GM12878 (cell line): ENCODE results near the gene KCTD14.

Source experiments
- CBX5 ChIP-seq: sonication (generic); IDR thresholded peaks from 2 replicates; pipeline ENCODE4 v1.6.1; 2016; ENCODE audit warnings: low read depth, moderate library complexity, mild to moderate bottlenecking, inconsistent platforms
- NFYB ChIP-seq: IDR thresholded peaks from 2 replicates; pipeline ENCODE4 v1.6.1; 2011; ENCODE audit warnings: low read depth, mild to moderate bottlenecking, low read length, improper control_type of control experiment, moderate library complexity; ENCODE audit not compliant: insufficient read depth
- RAD21 ChIP-seq: IDR thresholded peaks from 2 replicates; pipeline ENCODE4 v1.6.1; 2011; ENCODE audit warnings: mild to moderate bottlenecking, low read depth, low read length, moderate library complexity; ENCODE audit not compliant: insufficient read depth
- SPI1 ChIP-seq: IDR thresholded peaks from 2 replicates; pipeline ENCODE4 v1.6.1; 2011; ENCODE audit warnings: low read depth, mild to moderate bottlenecking, low read length, moderate library complexity, borderline replicate concordance; ENCODE audit not compliant: insufficient read depth
- TF ChIP-seq, protein P1 (sequence below), 3 experiments: IDR thresholded peaks in 2 of 3; conservative IDR thresholded peaks in 1 of 3; 2 replicates each; pipeline ENCODE4 v1.5.1; 2011; ENCODE audit warnings: low read depth in 3 of 3, low read length in 3 of 3, mild to moderate bottlenecking in 3 of 3, control low read depth in 2 of 3, moderate library complexity in 2 of 3, inconsistent platforms in 1 of 3, mixed read lengths in 1 of 3; ENCODE audit not compliant: control insufficient read depth in 2 of 3, insufficient read depth in 1 of 3; ENCODE audit errors: extremely low read depth in 1 of 3

- TF ChIP-seq, protein P1, sequence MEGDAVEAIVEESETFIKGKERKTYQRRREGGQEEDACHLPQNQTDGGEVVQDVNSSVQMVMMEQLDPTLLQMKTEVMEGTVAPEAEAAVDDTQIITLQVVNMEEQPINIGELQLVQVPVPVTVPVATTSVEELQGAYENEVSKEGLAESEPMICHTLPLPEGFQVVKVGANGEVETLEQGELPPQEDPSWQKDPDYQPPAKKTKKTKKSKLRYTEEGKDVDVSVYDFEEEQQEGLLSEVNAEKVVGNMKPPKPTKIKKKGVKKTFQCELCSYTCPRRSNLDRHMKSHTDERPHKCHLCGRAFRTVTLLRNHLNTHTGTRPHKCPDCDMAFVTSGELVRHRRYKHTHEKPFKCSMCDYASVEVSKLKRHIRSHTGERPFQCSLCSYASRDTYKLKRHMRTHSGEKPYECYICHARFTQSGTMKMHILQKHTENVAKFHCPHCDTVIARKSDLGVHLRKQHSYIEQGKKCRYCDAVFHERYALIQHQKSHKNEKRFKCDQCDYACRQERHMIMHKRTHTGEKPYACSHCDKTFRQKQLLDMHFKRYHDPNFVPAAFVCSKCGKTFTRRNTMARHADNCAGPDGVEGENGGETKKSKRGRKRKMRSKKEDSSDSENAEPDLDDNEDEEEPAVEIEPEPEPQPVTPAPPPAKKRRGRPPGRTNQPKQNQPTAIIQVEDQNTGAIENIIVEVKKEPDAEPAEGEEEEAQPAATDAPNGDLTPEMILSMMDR (IDR thresholded peaks at IDR 0.05 in 2 of 3, conservative IDR thresholded peaks at IDR 0.05 in 1 of 3; ENCODE audit: control insufficient read depth in 2 of 3, extremely low read depth in 1 of 3, insufficient read depth in 1 of 3, low read depth in 3 of 3, low read length in 3 of 3) = no peak
- TF ChIP-seq CBX5 (no peak), RAD21 (no peak), NFYB (no peak), SPI1 (no peak)
Observed at GRCh38 chr11:78054971-78055370, 31.9 kb upstream of the KCTD14 start.
